Colonic mucosa (tissue), 4 donors: ENCODE data around the gene RAI1. TPM values are rescaled to one million over a fixed set of nuclear protein-coding genes. Genes with fewer than 3 reads are reported as not detected.
A peak's percentile ranks its signal among the peaks of the same experiment; 100 is the strongest.

ENCODE experiments used
- DNase-seq: peaks from one replicate; pipeline ENCODE4 v3.0.0-alpha.2; 2020
- H3K27ac ChIP-seq: fragments of 200-600 bp; one replicate; pipeline ENCODE4 v1.8.0; 2021
- H3K27me3 ChIP-seq: fragments of 200-600 bp; one replicate; pipeline ENCODE4 v1.8.0; 2021
- H3K36me3 ChIP-seq: fragments of 200-600 bp; one replicate; pipeline ENCODE4 v1.8.0; 2021
- H3K4me1 ChIP-seq: fragments of 200-600 bp; one replicate; pipeline ENCODE4 v1.8.0; 2021; ENCODE audit warnings: mild to moderate bottlenecking
- H3K4me3 ChIP-seq: fragments of 200-600 bp; one replicate; pipeline ENCODE4 v1.8.0; 2021
- H3K9ac ChIP-seq, 2 donors: one replicate each; pipeline ENCODE4 v1.7.0; 2013; ENCODE audit warnings: control low read depth in 2 of 2, low read depth in 2 of 2, low read length in 2 of 2
- H3K9me3 ChIP-seq: fragments of 200-600 bp; one replicate; pipeline ENCODE4 v1.8.0; 2021
- CTCF ChIP-seq: fragments of 200-600 bp; IDR thresholded peaks from one replicate; pipeline ENCODE4 v1.8.0; 2022; ENCODE audit warnings: antibody characterized with exemption, mild to moderate bottlenecking
- intact Hi-C: fragments of 100-400 bp; cut with DNase I; formaldehyde crosslinking; loops from one replicate; pipeline ENCODE4 v1.14.1; 2022
- total RNA-seq, 2 donors: library from RNA; stranded (reverse); fragmentation: NEBNext Ultra II Directional in 1 of 2; extraction: Animal tissue kit (Norgen Biotek cat#: 25700) in 1 of 2; gene quantifications; one replicate each; pipeline ENCODE4 v1.2.1, GENCODE V29; 2021
- donor health status: healthy.
- donor health status: DM: no; HTN: no; CAD: no.
- donor health status: DM: no; HTN: no; CAD: no.

The RAI1 gene
- total RNA-seq, 2 donors from 2014 or later: 21.8 to 24.5 TPM

GRCh38 chr17:17823433-17824118 is 142.3 kb downstream of the RAI1 start:
- DNase-seq: peak; percentile 90
- Histone ChIP-seq H3K27me3 (no peaks in the 10 kb centered on the region), H3K9ac (peak overlapping the region; percentile 69 to 91), H3K27ac (peak overlapping the region; percentile 93), H3K4me3 (peak overlapping the region; percentile 60), H3K4me1 (peaks cover 52% of the 10 kb centered on the region), H3K36me3 (peaks cover 8% of the 10 kb centered on the region), H3K9me3 (no peaks in the 10 kb centered on the region)
- no peak for TF ChIP-seq CTCF
- intact Hi-C loops: no loop called here

- Histone ChIP-seq H3K27ac (peak overlapping the region; percentile 93), H3K4me3 (peak overlapping the region; percentile 27), H3K9ac (peak overlapping the region; percentile 59 to 91), H3K27me3 (no peaks in the 10 kb centered on the region), H3K9me3 (no peaks in the 10 kb centered on the region), H3K36me3 (peaks cover 1% of the 10 kb centered on the region), H3K4me1 (peaks cover 46% of the 10 kb centered on the region)
- intact Hi-C loops: no loop called here
- TF ChIP-seq CTCF: no peak
- peak; percentile 63 for DNase-seq
Observed at GRCh38 chr17:17824119-17824782, 143.0 kb downstream of the RAI1 start.

- Histone ChIP-seq H3K36me3 (no peaks in the 10 kb centered on the region), H3K4me1 (peaks cover 38% of the 10 kb centered on the region), H3K9ac (peak overlapping the region; percentile 26 to 91), H3K27ac (peak overlapping the region; percentile 93), H3K4me3 (no peak overlapping the region), H3K27me3 (no peaks in the 10 kb centered on the region), H3K9me3 (no peaks in the 10 kb centered on the region)
- no peak for TF ChIP-seq CTCF
- DNase-seq: no peak
- intact Hi-C loops: no loop called here
Observed at GRCh38 chr17:17824783-17825614, 143.7 kb downstream of the RAI1 start.

GRCh38 chr17:17826342-17826713 is 145.1 kb downstream of the RAI1 start:
- no peak for TF ChIP-seq CTCF
- Histone ChIP-seq H3K4me3 (no peak overlapping the region), H3K9me3 (no peaks in the 10 kb centered on the region), H3K27ac (peak overlapping the region; percentile 93), H3K27me3 (no peaks in the 10 kb centered on the region), H3K9ac (peak overlapping the region in 1 of 2 donors; percentile 46), H3K36me3 (no peaks in the 10 kb centered on the region), H3K4me1 (peaks cover 29% of the 10 kb centered on the region)
- intact Hi-C loops: no loop called here
- no peak for DNase-seq

GRCh38 chr17:17826942-17827785 is 145.9 kb downstream of the RAI1 start:
- intact Hi-C loops: no loop called here
- no peak for TF ChIP-seq CTCF
- no peak overlapping the region for H3K4me3 ChIP-seq
- H3K27me3 ChIP-seq: no peaks in the 10 kb centered on the region
- H3K4me1 ChIP-seq: peaks cover 23% of the 10 kb centered on the region
- DNase-seq: no peak
- H3K9ac ChIP-seq: peak overlapping the region in 1 of 2 donors; percentile 46
- H3K27ac ChIP-seq: peak overlapping the region; percentile 93
- no peaks in the 10 kb centered on the region for H3K9me3 ChIP-seq
- H3K36me3 ChIP-seq: no peaks in the 10 kb centered on the region
